ENCODE results near the gene CYB5B.
"Not testable (repeated sequence)": the region's sequence is repeated elsewhere in the genome, so short reads cannot be mapped to it uniquely, and the experiment has no call there.

Gene CYB5B

DNA sequence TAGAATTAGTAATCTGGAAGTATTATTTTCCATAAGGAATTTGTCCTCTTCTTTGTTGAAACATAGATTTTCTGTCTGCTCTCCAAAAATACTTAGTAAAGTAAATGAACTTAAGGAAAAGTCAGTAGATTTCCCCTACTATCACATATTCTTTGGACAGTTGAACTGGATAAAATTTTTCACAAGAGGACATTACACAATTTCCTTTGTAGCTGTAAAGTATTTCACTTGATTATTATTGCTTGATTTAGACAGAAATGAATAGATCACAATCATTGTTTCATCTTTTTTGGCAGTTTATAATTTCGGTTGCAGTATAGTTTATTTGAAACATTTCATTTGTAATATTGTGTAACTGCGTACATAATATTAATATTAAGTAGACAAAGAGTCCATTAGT, 12.5 kb downstream of the CYB5B start:
- H3K4me3 ChIP-seq (ENCODE audit: low read length), result no peak overlapping the region
- DNase-seq (ENCODE audit: low read depth, low spot score), result no peak

DNA sequence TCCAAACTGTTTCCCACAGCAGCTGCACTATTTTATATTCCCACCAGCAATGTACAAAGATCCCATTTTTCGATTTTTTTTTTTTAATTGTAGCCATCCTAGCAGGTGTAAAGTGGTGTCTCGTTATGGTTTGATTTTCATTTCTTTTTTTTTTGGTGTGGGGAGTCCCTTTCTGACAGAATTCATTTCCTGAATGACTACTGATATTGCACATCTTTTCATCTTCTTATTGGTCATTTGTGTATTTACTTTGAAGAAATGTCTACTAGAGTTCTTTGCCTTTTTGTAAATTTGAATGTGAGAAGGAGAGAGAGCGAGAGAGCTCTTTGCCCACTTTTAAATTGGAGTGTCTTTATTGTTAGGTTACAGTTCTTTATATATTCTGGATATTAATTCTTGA, 14.0 kb downstream of the CYB5B start:
- H3K4me3 ChIP-seq (ENCODE audit: low read length), result no peak overlapping the region
- no peak for DNase-seq (ENCODE audit: low read depth, low spot score)

DNA sequence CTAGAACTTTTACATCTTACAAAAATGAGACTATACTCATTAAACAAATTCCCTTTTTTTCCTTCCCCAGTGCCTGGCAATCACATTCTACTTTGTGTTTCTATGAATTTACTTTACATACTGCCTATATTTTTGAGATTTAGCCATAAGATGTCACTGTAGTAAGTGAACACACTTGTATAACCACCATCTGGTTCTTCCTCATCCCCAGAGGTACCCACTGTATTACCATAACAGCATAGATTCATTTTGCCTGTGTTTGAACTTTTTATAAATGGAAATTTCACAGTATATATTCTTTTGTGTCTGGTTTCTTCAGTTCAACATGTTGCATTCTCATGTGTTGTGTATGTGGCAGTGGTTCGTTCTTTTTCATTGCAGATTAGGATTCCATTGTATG, 15.8 kb downstream of the CYB5B start:
- DNase-seq (ENCODE audit: low read depth, low spot score), result no peak

DNA sequence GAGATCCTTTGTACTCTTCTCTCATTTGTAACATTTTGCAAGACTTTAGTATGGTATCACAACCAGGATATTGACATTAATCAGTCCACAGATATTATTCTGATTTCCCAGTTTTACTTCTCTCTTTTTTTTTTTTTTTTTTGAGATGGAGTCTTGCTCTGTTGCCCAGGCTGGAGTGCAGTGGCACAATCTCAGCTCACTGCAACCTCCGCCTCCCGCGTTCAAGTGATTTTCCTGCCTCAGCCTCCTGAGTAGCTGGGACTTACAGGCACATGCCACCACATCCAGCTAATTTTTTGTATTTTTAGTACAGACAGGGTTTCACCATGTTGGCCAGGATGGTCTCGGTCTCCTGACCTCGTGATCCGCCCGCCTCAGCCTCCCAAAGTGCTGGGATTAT, 16.6 kb downstream of the CYB5B start:
- not testable (repeated sequence) for H3K4me3 ChIP-seq (ENCODE audit: low read length); DNase-seq (ENCODE audit: low read depth, low spot score)

More for the DNA sequence above, 15.8 kb downstream of the CYB5B start:
- no peak overlapping the region for H3K4me3 ChIP-seq (ENCODE audit: low read length)

DNA sequence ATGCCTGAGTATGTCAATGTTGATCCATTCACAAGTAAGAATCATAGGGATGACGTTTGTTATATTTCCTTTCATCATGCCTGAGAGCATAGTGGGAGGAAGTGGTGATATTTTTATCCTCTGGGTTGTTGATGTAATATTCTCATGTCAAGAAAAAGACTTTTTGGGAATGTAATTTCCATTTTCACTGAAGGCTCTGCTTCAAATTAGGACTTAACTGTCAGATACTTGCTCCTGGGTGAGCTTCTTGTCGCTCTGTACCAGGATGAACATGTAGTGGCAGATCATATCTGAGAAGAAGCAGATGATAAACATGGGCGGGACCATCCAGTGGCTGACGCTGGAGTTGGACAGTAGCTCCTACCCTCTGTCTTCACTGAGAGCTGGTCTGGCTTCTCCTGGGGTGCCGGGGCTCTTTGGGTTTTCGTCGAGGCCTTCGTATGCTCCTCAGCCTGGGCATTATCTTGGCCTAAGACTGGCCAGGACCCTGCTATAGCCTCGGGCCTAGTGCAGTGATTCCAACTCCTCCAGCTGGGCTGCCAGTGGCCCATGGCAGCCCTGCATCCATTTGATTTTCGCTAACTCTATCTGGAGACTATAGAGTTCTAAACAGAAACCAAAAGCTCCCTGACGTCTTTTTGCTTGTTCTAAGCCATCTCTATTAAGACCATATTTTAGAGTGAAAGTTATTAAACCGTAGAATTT, 19.7 kb downstream of the CYB5B start:
- DNase-seq (ENCODE audit: low read depth, low spot score), result no peak
- no peak overlapping the region for H3K4me3 ChIP-seq (ENCODE audit: low read length)

DNA sequence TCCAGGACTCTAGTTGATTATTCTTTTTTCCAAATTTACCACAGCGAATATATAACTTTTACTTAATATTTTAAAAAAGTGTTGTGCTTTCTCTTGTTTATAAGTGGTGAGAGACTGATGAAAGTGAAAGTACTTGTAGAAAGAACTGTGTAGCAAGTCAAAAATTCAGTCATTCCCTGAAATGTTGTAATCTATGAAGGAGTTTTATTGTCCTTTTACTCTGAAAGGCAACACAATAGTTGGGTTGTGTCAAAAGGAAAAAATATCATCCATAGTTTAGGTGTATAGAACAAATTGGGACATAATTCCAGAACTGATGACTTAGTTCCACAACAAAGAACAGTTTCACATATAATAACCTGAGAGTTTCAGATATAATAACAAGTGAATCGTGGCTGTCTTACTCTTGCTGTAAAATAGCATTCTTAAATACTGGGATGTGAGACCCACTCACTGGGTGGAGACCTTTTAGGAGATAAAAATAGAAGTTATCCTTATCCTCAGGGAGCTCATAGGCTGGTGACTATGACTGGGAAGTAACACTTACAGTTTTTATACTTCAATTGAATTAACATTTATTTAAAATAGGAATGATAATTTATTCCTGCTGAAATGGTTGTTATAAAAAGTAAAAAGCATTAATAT, 20.6 kb downstream of the CYB5B start:
- DNase-seq (ENCODE audit: low read depth, low spot score), result no peak
- H3K4me3 ChIP-seq (ENCODE audit: low read length), result no peak overlapping the region

DNA sequence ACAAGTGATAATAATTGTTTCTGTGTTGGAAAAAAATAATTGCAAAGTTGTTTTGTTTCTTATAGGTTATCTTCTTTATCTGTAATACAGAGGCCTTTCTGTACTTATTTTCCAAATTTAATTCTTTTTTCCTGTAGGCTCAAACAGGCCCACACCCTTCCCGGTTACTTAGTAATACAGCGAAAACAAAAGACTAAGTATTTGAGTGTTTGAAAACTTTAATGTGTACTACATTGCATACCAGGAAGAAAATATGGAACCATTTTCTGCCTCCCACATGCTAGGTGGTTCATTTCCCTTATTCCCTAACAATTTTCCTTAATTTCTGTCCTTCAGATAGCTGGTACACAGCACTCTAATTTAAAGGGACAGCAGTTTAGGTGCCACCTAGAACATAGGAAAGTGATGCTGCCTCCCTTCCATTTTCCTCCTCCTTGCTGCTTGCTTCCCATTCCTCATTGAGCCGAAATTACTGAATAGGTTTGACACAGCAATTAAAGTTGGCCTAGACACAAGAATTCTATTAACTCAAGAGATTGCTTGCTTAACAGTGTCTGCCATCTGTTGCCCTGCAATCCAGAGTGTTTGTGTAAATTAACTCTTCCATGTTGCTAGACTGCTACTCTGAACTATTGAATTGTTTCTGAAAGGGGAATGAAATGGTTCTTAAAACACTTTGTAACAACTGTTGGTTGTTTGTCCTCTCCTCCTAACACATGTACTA, 24.2 kb downstream of the CYB5B start:
- no peak for DNase-seq (ENCODE audit: low read depth, low spot score)
- H3K4me3 ChIP-seq (ENCODE audit: low read length), result no peak overlapping the region

DNA sequence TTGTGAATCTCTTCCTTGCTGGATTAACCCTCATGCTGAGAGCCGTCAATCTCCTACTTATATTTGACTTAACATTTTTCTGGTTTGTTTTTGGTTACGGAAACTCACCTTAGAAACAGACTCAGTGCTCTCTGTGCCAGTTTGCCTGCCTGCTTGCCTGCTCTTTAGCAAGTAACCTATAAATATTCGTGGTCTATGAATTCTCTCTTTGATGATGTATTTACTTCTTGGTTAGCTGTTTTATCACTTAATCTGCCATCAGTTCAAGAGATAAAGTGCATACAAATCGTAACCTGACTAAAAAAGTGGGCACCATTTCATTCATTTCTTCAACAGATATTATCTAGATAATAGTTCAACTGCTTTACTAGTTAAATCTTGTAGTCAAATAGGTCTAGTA, 26.7 kb downstream of the CYB5B start:
- no peak for DNase-seq (ENCODE audit: low read depth, low spot score)
- H3K4me3 ChIP-seq (ENCODE audit: low read length), result no peak overlapping the region

DNA sequence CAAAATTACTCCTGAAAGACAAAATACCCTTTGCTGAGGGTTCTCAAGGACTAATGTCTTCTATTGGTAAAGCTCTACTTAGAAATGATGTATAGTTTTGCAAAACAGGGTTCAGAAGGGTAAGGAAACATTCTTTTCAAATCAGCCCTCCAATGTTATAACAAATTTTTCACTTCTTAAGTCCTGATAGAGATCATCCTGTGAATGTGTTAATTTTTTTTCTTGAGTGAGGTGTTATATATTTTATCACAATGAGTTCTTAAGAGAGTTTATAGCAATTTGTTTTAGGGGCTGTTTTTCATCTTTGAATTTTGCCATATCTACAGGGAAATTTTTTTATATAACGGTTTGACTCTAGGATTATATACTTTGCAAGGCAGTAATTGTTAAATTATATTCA, 29.5 kb downstream of the CYB5B start:
- no peak overlapping the region for H3K4me3 ChIP-seq (ENCODE audit: low read length)
- DNase-seq (ENCODE audit: low read depth, low spot score), result no peak

DNA sequence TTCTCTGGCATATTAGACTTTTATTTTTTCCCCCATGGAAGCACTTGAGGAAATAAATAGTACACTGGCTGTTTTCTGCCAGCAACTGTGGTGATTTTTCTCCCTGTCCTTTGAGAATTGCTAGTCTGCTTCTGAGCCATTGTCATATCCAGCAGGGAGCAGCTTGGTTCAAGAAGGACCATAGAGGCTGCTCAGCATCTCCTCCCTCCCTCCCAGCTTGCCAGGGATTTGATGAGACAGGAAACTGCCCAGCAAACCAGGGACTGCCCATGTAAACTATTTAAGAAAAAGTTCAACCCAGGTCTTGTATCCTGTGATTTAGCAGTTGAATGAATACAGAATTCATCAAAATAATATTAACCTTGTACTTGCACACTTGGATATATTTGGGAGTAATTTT, 39.5 kb downstream of the CYB5B start:
- DNase-seq (ENCODE audit: low read depth, low spot score), result no peak
- H3K4me3 ChIP-seq (ENCODE audit: low read length), result no peak overlapping the region

DNA sequence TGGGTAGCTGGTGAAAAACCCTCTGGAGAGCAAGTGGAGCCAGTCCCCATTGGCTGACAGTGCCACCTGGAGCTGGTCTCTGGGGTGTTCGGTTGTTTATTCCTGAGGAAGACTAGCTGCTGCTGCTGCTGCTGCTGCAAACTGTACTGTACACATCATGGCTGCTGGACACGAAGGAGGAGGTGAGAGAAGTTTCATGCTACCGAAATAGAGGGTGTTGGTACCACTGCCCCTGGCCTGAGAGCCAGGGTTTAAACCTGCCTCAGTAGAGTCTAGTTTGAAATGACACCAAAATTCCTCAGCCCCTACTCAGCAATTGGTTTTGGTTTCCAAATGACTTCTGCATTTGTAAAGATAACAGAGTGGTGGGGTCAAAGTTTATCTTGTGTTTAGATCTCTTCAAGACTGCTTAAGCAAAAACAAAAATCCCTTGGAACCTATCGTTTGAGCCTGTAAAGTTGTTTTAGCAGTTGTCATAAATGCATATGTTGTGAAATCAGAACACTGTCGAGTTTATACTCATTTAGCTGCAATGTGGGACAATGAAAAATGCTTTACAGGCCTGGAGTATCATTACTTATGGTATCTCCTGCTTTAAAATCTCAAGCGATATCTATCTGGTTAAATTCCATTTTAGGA, 40.8 kb downstream of the CYB5B start:
- H3K4me3 ChIP-seq (ENCODE audit: low read length), result no peak overlapping the region
- no peak for DNase-seq (ENCODE audit: low read depth, low spot score)

DNA sequence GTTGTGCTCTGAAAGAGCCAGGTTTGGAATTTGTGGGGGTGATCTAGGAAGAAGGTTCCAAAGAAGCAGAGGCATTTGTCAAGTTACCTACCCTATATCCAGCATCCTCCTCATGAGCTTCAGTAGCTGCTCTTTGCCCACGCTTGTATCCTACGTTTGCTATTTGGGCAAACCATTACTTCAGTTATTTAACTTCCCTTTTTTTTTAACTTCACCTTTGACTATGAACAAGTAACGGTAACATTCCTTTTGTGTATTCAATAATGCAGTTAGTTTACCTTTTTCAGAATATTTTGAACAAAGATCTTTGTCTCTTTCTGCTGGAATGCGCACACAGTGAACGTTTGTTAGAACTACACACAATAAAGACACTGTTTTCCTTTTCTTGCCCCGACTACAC, 41.5 kb downstream of the CYB5B start:
- no peak for DNase-seq (ENCODE audit: low read depth, low spot score)
- H3K4me3 ChIP-seq (ENCODE audit: low read length), result no peak overlapping the region

DNA sequence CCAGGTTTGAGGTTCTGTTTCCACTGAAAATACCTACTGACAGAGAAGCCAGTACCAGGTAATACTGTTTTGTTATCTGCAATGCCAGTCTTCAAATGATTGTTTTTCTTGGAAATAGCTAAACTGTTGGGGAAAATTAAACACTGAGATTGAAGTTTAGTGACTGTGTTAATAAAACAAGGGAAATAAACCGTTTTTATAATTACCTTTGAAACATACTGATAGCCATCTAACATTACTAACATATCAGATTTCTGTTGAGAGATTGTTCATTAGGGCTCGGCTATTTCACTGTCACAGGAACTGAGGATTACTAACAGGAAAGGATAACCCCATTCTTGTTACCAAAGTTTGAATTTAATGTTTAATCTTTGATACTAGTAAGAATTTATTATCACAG, 42.1 kb downstream of the CYB5B start:
- no peak for DNase-seq (ENCODE audit: low read depth, low spot score)
- no peak overlapping the region for H3K4me3 ChIP-seq (ENCODE audit: low read length)

DNA sequence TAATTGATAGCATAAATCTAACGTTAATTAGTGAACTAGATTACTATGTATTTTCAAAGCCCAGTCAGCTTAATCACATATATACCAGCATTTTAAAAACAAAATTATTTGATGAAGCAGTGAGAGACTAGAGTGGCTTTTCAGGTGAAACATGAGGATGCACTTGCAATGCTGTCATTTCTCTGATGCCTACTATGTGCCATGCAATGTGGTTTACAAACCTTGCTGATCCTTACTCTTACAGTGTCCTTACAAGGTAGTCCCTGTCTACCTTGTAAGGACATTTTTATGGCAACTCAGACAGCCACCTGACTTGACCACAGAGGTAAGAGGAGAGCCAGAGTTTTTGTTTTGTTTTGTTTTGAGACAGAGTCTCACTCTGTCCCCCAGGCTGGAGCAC, 42.7 kb downstream of the CYB5B start:
- no peak for DNase-seq (ENCODE audit: low read depth, low spot score)
- H3K4me3 ChIP-seq (ENCODE audit: low read length), result no peak overlapping the region

DNA sequence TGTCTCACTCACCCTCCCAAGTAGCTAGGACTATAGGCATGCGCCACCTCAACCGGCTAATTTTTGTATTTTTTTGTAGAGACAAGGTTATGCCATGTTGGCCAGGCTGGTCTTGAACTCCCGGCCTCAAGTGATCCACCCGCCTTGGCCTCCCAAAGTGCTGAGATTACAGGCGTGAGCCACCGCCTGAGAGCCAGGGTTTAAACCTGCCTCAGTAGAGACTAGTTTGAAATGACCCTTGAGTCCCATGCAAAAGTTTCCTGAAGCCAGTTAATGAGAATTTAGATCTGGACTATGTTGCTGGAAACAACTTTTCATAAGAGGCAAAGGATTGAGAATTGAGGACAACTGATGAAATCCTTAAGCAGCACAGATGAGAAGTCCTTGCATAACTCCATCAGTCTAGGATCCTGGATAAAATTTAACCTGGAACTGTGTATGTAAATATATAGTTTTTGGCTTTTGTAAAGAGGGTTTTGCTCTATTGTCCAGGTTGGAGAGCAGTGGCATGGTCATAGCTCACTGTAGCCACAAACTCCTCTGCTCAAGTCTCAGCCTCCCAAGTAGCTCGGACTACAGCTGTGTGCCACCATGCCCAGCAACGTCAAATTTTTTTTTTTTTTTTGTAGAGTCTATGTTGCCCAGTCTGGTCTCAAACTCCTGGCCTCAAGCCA, 43.2 kb downstream of the CYB5B start:
- no peak overlapping the region for H3K4me3 ChIP-seq (ENCODE audit: low read length)
- no peak for DNase-seq (ENCODE audit: low read depth, low spot score)

DNA sequence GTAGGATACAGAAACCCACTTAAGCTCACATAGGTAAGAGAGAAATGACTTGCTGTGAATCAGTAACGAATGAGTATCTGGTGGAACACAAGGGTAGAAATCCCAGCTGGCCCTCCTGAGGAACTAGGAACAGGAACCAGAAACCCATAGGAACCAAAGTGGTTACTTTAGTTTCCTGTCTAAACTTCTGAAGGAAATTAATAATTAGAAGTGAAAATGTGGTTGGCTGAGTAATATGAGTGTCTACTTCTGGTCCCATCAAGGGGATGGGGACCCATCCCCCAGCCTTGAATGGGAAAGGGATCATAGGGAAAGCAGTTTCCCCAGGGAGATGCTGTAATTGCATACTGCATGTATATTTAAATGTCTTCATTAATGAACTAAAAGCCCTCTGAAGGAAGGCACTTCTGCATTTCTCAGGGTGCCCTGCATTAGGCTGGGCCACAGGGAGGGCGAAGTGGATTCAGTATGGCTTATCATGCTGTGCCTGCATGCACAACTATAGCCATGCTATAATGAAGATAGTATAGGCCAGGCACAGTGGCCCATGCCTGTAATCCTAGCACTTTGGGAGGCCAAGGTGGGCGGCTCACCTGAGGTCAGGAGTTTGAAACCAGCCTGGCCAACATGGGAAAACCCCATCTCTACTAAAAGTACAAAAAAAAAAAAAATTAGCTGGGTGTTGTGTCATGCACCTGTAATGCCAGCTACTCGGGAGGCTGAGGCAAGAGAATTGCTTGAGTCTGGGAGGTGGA, 45.6 kb downstream of the CYB5B start:
- H3K4me3 ChIP-seq (ENCODE audit: low read length), result no peak overlapping the region
- DNase-seq (ENCODE audit: low read depth, low spot score), result no peak

DNA sequence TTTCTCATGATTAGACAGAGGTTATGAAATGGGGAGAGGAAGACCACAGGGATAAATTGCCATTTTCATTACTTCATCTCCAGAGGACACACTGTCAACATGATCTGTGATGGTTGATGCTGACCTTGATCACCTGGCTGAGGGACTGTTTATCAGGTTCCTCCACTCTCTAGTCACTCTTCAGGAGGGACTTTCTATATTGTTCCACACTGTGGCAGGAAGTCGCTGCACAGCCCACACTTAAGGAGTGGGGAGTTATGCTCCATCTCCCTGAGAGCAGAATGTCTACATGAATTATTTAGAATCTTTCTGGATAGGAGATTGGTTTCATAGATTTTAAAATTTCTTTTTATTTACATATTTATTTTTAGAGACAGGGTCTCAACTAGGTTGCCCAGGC, 46.7 kb downstream of the CYB5B start:
- no peak overlapping the region for H3K4me3 ChIP-seq (ENCODE audit: low read length)
- no peak for DNase-seq (ENCODE audit: low read depth, low spot score)

DNA sequence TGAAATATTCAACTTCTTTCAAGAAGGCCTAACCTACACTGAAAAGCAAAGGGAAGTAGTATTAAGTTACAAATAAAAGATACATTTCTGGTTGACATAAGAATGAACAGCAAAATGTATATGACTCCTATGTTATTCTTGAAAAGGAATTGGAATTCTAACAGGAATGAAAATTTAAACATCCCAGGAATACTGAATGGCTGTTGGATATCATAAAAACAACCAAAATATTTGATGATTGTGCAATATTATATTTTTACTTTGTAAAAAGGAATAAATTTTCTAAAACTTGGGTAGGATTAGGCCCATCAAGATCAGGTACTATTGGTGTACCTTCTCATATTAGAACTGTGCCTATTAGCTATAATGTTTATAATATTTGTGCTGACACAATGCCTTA, 50.0 kb downstream of the CYB5B start:
- no peak overlapping the region for H3K4me3 ChIP-seq (ENCODE audit: low read length)
- DNase-seq (ENCODE audit: low read depth, low spot score), result no peak

DNA sequence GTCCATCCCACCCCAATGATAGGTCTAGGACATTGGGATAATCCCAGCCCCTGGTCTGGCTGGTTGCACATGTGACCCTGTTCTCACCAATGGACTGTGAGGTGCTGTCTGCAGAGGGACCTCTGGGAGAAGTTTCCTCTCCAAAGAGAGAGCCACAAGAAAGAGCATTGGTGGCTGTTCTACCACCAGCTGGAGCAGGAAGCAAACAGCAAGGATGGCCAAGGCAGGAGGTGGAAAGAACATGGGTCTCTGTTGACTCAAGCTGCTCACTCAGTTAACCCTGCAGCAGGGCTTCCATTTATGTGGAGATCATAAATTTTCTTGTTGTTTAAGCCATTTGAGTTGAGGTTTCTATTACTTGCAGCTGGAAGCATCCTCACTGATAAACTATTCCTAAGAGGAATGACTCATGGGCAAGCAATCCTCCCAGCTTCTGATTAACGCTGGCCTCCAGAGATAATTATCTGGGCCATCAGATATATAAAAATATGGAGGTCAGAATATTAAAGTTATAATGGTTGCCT, 52.6 kb downstream of the CYB5B start:
- H3K4me3 ChIP-seq (ENCODE audit: low read length), result no peak overlapping the region
- no peak for DNase-seq (ENCODE audit: low read depth, low spot score)
